G401.6 (cell line): ENCODE measurements around the gene BTN3A1.
"Not testable (repeated sequence)": the region's sequence is repeated elsewhere in the genome, so short reads cannot be mapped to it uniquely, and the experiment has no call there.

Source experiments
- FAIRE-seq: peaks from 2 replicates; lab custom pipeline; 2012; peaks lifted over from hg19 to GRCh38; lab: Jason Lieb, UNC

BTN3A1 gene

DNA sequence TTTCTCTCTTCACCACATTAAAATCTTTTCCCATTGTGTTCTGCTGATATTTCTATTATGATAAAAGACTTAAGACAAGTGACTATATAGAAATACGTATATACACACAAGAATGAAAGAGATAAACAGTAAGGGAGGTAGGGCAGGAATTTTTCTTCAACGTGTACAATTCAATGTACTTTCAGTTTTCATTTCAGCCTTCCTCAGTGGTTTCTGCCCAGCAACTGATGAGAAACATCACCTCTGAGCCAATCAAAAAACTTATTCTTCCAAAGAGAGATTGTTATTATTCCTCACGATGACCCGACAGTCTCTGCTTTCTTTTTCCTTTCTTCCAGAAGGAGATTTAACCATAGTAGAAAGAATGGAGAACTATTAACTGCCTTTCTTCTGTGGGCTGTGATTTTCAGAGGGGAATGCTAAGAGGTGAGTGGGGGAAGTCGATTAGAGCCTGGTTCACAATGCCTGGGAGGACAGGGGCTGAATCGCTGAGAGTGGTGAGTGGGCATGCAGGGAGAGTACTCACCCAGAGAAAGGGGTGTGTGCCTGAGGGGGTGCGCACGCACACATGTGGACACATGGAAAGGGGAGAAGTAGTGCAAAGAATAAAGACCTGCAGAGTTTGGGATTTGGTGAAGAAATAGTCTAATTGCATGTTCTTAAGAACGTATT, at the start of gene BTN3A1:
Gene BTN3A1, plus strand, starts transcription at position 289 of the 672 bp plus-strand sequence. CDS start 3,289 bp downstream, outside the sequence.
- peak; percentile 98 for FAIRE-seq

GRCh38 chr6:26352315-26352714, 49.8 kb upstream of the BTN3A1 start:
- FAIRE-seq: no peak

DNA sequence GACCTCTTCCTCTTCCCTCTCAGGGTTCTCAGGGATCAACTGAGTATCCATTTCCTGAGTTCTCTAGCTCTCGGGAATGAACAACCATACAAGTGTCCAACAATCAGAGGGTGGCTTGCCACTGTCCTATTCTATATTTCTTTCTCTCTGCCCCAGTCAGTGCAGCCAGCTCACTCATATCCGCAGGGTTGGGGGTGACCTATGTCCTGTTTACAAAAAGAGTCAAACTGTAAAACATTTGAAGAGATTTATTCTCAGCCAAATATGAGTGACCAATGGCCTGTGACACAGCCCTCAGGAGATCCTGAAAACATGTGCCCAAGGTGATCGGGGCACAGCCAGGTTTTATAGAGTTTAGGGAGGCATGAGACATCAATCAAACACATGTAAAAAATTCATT, 47.9 kb upstream of the BTN3A1 start:
- no peak for FAIRE-seq

DNA sequence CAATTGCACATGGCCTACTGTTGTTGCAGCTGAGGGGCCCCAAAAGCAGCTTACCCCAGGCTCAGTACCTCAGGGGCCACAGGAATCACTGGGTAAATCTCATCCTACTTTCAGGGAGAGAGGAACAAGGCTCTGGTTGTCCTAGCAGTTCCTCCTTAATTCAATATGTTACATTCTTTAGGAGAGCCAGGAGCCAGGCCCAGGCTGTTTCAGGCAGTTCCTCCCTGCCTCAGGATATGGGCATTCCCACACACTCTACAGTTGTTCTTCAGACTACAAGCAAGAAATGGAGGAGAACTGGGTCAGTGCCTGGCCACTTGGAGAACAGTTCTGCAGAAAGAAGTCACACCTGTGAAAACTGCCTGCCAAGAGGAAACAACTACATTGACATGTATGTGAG, 46.7 kb upstream of the BTN3A1 start:
- no peak for FAIRE-seq

DNA sequence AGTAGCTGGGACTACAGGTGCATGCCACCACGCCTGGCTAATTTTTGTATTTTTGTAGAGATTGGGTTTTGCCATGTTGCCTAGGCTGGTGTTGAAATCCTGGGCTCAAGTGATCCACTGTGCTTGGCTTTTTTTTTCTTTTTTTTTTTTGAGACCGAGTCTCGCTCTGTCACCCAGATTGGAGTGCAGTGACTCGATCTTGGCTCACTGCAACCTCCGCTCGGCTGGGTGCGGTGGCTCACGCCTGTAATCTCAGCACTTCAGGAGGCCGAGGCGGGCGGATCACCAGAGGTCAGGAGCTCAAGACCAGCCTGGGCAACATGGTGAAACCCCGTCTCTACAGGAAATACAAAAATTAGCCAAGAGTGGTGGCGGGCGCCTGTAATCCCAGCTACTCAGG, 44.5 kb upstream of the BTN3A1 start:
- FAIRE-seq: not testable (repeated sequence)

DNA sequence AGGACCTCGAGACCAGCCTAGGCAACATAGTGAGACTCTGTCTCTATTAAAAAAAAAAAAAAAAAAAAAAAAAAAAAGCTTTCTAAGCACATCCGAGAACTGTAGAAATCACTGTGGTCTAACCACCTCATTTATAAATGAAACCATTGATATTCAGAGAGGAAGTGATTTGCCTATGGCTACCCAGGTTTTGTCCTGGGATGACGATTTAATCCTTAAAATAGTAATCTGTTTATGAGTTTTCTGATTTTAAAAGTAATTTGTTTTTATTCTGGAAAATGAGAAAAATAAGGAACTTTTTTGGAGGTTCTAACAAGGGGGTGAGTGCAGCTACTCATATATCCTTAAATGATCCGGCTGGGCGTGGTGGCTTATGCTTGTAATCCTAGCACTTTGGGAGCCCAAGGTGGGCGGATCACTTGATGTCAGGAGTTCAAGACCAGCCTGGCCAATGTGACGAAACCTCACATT, 43.5 kb upstream of the BTN3A1 start:
- no peak for FAIRE-seq

- FAIRE-seq: no peak
Observed at GRCh38 chr6:26359765-26360164, 42.3 kb upstream of the BTN3A1 start.

DNA sequence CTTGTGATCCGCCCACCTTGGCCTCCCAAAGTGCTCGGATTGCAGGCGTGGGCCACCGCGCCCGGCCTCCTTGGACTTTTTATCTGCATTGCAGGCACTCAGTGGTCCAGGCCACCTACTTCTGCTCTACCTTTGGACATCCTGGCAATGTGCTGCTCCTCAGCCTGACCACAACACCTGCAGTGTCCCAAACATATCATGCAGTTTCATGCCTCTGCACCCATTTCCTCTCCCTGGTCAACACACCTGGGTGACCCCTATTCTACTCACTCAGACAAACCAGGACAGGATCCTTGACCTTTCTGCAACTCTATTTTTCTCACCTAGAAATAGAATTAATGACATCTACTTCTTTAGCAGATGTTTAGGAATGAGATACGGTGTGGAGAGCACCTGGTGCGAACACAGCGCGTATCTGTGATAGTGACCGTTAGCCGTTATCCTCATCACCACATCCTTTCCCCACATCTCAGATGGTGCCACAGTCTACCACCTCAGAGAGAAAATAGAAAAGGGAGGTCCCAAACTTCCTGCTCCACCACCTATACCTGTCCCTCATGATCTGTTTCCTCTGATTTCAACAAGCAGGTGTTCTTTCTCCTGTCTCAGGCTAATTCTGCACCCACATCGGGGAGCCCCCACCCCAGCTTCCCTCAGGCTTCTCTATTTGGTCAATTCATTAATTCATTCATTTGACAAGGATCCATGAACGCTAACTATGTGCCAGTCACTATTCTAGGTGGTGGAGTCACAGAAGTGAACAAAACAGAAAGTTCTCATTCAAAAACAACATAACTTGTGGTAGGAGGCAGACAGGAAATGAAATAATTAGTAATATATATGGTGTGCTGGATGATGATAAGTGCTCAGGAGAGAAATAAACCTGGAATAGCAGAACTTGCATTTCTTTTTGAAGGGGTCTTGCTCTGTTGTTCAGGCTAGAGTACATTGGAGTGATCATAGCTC, 41.3 kb upstream of the BTN3A1 start:
- no peak for FAIRE-seq

GRCh38 chr6:26361544-26361943, 40.5 kb upstream of the BTN3A1 start:
- FAIRE-seq: no peak

- no peak for FAIRE-seq
Observed at GRCh38 chr6:26362093-26362835, 39.8 kb upstream of the BTN3A1 start.

GRCh38 chr6:26362836-26363220, 39.2 kb upstream of the BTN3A1 start:
- no peak for FAIRE-seq

- FAIRE-seq: no peak
Observed at GRCh38 chr6:26363882-26364701, 38.0 kb upstream of the BTN3A1 start.

DNA sequence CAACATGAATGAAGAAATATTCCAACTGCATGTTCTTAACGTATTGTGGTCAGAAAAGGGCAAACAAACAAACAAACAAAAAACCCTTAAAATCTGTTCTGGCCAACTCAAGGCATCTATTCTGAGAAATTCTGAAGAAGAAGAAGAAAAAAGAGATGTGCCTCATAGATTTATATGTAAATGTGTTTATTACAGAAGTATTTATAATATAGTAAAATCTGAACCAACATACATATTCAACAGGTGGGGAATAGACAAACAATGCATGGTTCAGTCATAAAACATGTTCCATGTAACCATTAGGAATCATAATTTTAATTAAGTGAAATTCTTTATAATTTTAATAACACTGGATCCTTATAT, 36.5 kb upstream of the BTN3A1 start:
- no peak for FAIRE-seq

DNA sequence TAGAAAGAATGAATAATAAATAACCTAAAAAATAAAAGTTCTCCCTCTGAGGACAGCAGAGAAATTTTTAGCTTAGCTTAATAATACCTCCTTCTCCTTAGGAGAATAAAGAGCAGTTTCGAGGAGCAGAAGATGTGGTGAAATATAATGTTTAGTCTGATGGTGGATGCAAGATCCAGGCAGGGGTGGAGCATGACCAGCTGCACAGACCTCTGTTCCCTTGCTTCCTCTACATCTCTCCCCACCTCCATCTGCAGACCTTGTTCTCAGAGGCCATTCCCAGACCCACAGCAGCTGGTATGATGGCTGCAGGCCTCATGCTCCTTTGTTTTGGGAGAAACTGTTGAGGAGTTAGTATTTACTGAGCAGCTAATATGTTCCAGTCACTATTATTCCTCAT, 35.6 kb upstream of the BTN3A1 start:
- no peak for FAIRE-seq

- FAIRE-seq: no peak
Observed at GRCh38 chr6:26367114-26367513, 35.0 kb upstream of the BTN3A1 start.

GRCh38 chr6:26371813-26372212, 30.3 kb upstream of the BTN3A1 start:
- FAIRE-seq: not testable (repeated sequence)

GRCh38 chr6:26372308-26373144, 29.5 kb upstream of the BTN3A1 start:
- no peak for FAIRE-seq

DNA sequence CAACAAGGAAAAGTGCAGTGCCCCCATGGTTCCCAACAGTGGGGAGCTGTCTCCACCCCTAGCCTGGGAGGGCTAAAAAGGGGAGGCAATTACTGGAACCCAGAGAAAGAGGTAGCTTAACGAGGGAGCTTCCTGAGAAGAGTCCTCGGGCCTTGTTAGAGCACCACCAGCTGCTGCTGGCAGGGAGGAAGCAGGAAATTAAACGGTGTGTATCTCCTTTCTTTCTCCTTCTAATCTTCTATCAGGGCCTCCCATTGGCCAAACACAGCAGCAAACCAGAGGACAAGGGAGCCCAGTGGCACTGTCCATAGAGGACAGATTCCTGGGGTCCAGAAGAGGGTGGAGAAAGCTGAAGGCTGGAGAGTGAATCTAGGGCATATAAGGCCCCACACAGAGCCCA, 26.8 kb upstream of the BTN3A1 start:
- no peak for FAIRE-seq

- FAIRE-seq: no peak
Observed at GRCh38 chr6:26377719-26378118, 24.4 kb upstream of the BTN3A1 start.

DNA sequence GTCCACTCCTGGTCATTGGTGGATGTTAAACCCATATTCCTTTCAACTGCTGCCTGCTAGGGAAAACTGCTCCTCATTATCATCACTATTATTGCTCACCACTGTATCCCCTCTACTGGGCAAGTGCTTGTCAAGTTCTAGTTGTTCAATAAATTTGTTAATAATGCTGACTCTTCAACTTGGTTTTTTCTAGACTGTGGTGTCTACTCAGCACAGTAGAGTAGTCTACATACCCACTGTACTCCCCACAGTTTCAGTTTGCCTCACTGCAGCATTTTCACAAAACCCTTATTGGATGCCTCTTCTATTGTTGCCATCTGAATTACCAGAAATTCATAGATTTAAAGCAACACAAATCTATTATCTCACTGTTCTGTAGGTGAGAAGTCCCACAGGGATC, 23.9 kb upstream of the BTN3A1 start:
- FAIRE-seq: not testable (repeated sequence)

- no peak for FAIRE-seq
Observed at GRCh38 chr6:26379292-26379691, 22.8 kb upstream of the BTN3A1 start.
